CD4-positive, alpha-beta T cell treated with Interleukin-12 subunit alpha and Interleukin-12 subunit beta, for 1 hour (primary cell): ENCODE data around the gene TNNT3.
"Not testable (repeated sequence)": the region's sequence is repeated elsewhere in the genome, so short reads cannot be mapped to it uniquely, and the experiment has no call there.

Source experiments
- DNase-seq: peaks from one replicate; pipeline ENCODE4 v3.0.0-alpha.2; 2020

The TNNT3 gene

DNA sequence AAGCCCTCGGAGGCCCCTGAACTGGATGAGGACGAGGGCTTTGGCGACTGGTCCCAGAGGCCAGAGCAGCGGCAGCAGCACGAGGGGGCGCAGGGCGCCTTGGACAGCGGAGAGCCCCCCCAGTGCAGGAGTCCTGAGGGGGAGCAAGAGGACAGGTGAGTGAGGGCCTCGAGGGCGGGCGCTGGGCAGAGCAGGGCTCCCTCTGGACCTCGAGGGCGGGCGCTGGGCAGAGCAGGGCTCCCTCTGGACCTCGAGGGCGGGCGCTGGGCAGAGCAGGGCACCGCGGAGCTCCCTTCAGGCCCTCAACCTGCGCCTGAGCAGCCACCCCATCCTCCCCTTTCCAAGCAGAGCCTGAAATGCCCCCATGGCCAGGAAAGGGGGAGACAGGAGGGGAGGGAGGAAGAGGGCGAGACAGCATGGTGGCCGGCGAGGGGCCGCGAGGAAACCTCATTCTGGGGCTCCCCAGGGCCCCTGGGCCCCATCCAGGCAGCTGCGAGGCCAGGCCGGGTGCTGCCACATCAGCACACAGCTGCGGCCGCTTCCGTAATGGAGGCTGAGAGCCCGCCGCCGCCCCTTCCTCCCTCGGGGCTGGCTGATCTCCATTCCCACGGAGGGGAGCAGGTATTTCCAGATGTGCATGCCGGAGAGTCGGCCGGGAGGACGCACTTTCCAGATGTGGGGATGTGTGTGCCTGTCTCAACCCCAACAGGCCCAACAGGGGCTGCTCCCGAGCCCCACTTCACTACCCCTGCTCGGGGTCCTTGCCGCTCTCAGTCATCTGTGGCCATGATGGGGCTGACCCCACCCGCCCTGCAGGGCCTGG is 37.9 kb upstream of the TNNT3 start:
- no peak for DNase-seq

GRCh38 chr11:1882265-1883238 is 37.0 kb upstream of the TNNT3 start:
- DNase-seq: peak; percentile 81

DNA sequence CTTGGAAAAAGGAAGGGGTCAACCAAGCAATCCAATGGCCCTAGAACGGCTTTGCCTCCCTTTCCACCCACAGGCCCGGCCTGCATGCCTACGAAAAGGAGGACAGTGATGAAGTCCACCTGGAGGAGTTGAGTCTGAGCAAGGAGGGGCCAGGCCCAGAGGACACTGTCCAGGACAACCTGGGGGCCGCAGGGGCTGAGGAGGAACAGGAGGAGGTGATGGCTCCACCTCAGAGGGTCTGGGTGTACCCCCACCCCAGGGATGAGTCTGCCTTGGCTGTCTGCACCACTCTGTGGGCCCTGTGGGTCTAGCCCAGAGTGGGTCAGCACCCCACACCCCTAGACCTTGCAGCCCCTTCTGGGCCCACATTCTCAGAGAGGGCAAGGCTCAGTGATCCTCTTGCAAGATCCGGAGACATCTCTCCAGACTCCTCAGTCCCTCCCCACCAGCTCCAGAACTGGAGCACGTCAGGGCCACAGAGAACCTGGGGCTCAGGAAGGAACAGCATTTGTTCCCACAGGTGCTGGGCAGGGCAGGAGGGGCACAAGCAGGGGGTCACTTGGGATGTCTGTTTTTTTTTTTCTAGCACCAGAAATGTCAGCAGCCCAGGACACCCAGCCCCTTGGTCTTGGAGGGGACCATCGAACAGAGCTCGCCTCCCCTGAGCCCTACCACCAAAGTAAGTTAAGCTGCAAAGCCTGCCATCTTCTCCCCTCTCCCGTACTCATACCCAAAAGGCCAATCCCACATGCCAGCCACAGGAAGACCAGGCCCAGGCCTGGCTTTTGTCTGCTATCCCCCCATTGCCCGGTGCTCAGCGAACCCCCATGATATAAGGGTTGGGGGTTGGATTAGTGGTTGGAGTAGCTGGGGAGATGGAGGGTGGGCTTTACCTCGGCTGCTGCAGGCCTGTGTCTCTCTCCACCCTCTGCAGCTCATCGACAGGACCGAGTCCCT is 35.9 kb upstream of the TNNT3 start:
- DNase-seq: no peak

DNA sequence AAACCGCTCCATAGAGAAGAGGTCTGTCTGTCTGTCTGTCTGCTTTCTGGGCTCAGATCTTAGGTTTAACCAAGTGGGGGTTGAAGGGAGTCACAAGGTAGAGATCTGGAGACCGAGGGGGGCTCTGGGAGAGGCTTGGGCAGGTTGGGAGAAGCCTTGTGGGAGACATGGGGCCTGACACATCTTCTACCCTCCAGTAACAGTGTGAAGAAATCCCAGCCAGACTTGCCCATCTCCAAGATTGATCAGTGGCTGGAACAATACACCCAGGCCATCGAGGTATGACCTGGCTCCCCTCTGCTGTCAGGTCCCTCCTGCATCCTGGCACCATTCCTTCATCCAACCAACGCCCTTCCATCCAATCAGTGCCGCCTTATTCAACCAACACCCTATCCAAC is 35.2 kb upstream of the TNNT3 start:
- DNase-seq: no peak

GRCh38 chr11:1886551-1886950 is 33.0 kb upstream of the TNNT3 start:
- not testable (repeated sequence) for DNase-seq

DNA sequence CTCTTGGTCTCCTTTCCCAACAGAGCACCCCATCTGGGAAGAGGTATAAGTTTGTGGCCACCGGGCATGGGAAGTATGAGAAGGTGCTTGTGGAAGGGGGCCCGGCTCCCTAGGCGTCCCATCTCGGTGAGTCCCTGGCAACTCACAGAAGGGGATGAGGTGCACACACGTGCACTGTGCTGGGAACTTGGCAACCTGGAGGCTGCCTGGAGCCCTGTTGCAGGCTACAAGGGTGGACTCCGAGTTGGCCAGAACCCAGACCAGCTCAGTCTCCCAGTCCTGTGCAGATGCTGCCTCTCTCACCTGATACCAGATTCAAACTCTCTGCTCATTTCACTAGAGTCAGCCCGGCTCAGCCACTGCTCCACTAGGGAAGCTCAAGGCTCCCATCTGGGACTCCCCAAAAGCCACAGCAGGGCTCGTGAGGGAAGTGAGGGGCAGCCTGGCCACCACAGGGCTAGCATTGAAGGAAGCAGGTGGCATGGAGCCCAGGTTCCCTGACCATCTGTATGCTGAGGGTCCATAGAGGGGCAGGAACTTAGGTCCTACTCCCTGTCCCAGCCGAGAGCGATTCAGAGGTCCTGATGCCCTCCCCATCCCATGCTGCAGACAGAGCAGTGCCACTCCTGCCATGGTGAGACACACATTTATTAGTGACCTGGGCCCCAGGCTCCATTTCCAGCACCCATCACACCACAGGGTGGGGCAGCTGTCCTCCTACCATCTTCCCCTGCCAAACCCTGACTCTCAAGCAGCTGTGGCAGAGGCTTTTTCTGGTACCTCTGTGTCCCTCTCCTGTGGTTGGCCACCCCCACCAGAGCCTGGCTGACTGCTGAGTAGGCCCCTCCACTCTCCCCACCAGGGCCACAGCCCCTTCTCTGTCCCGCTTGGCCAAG is 31.8 kb upstream of the TNNT3 start:
- DNase-seq: no peak

DNA sequence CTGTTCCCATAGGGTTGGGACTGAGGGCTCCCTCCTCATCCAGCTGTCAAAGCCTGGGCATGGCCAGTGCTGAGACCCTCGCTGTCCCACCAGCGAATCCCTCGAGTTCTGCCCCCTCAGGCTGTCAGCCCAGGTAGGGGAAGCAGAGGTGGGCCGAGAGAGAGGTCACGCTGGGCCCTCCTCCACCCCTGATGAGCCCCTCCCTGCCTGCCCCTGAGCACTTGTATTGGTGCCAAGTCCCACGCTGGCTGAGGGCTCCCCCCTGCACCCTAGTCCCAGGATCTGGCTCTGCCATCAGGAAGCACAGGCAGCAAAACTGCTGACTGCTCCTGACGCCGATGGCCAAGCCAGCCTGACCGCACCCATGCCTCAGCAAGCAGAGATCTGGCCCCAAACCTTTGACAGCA is 31.2 kb upstream of the TNNT3 start:
- DNase-seq: no peak

GRCh38 chr11:1888811-1889210 is 30.7 kb upstream of the TNNT3 start:
- no peak for DNase-seq

GRCh38 chr11:1889224-1889930 is 30.1 kb upstream of the TNNT3 start:
- peak; percentile 81 for DNase-seq

DNA sequence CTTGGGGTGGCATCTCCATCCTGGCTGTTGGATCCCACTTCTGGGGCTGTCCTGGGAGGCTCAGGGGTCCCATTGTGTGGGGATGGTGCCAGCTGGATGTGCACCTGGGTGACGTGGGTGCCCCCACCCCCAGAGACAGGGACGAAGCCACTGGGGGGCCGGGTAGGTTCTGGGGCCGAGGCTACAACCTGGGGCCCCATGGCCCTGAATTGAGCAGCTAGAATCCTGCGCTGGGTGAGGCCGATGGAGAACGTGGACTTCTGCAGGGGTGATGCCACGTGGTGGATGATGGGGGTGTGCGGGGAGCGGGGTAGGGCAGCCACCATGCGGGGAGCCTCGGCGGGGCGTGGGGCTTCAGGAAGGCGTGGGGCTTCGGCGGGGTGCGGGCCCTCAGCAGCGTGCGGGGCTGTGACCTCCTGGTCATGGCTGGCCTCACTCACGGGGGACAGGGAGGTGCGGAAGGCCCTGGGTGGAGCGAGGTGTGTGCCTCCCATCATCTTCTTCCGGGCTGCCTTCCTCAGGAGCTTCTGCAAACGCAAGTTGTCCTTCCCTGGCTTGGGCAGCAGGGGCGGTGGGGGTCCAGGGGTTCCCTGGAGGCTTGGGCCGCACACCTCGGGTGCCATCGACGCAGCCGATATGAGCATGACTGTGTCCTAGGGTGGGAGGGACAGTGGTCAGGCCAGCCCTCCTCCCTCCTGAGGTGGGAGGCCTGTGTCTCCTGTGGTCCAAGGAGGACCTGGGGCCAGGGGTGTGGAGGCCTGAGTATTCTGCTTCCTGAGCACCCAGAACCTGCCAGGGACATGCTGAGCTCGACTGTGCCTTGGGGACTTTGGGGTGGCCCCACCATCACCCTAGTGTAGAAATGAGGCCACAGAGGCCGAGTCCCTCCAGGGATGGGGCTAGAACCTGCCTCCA is 29.3 kb upstream of the TNNT3 start:
- DNase-seq: no peak

GRCh38 chr11:1890856-1891830 is 28.4 kb upstream of the TNNT3 start:
- DNase-seq: no peak

DNA sequence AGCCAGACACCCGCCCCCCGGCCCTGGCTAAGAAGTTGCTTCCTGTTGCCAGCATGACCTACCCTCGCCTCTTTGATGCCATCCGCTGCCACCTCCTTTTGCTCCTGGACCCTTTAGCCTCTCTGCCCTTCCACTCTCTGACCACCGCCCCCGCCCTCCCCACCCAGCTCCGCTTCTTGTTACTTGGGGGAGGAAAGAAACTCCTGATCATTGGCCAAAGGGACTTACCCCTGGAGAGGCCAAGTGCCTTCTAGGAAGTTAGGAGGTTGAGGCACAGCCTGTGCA is 27.7 kb upstream of the TNNT3 start, which contains the start of gene PRR33:
Gene PRR33 (minus strand): TSS at position 65 of the 285 bp plus-strand sequence. CDS start 1,311 bp downstream, outside the sequence.
- no peak for DNase-seq

DNA sequence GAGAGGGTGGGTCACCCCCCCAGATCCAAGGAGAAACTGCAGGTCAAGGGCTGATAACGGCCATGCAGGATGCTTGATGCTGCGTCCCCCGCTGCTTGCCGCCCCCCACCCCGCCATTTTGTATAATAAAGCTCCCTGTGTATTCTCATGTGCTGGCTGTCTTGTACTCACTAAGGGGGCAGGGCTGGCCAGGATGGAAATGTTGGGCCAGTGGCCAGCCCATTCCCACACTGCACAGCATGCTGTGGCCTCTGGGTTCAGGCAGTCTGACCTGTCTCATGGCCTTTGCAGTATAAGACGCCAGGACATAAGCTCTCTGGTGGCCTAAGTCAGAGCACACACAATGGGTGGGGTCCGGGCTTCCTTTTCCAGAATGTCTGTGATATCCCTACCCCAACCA is 27.4 kb upstream of the TNNT3 start:
- DNase-seq: no peak

DNA sequence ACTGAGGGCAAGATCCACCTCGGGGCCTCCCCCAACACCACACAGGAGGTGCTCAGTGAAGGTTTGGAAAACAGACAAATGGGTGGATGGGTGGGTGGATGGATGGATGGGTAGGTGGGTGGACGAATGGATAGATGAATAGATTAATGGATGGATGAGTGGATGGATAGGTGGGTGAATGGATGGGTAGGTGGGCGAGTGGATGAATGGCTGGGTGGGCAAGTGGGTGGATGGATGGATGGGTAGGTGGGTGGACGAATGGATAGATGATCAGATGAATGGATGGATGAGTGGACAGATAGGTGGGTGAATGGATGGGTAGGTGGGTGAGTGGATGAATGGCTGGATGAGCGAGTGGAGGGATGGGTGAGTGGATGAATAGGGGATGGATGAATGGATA is 26.9 kb upstream of the TNNT3 start:
- DNase-seq: no peak

DNA sequence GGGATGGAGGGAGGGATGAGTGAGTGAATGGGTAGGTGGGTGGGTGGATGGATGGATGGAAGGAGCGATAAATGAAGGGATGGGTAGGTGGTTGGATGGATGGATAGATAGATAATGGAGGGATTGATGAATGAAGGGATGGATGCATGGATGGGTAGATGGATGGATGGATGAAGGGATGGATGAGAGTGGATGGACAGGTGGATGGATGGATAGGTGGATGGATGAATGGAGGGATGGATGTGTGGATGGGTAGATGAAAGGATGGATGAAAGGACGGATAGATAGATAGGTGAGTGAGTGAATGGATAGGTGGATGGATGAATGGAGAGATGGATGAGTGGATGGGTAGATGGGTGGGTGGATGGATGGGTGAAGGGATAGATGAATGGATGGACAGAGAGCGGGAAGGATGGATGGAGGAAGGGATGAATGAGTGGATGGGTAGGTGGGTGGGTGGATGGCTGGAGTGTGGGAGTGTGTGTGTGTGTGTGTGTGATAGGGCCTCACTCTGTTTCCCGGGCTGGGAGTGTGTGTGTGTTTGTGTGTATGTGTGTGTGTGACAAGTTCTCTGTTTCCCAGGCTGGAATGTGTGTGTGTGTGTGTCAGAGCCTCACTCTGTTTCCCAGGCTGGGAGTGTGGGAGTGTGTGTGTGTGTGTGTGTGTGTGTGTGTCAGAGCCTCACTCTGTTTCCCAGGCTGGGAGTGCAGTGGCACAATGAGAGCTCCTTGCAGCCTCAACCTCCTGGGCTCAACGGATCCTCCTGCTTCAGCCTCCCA is 25.7 kb upstream of the TNNT3 start:
- no peak for DNase-seq

- no peak for DNase-seq
Observed at GRCh38 chr11:1894759-1895158, 24.7 kb upstream of the TNNT3 start.

DNA sequence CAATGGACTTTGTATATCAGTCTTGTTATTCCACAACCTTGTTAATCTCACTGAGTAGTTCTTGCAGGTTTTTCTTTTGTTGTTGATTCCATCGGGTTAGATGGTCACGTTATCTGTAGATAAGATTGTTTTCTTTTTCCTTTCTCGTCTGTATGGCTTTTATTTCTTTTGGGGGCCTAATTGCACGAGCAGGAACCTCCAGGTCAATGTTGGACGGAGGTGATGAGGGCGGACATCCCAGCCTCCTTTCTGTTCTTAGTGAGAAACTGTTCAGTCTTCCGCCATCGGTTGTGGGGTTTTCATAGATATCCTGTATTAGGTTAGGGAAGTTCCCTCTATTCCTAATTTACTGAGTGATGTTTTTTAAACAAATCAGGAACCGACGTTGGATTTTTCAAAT is 23.0 kb upstream of the TNNT3 start:
- no peak for DNase-seq

- DNase-seq: no peak
Observed at GRCh38 chr11:1896923-1897322, 22.6 kb upstream of the TNNT3 start.
